HG02798 (cell line): Measurements from ENCODE around the gene GSTCD.
"Not testable (repeated sequence)": the region's sequence is repeated elsewhere in the genome, so short reads cannot be mapped to it uniquely, and the experiment has no call there.

Experiments used
- ATAC-seq: cut with Tn5 transposase; IDR thresholded peaks from one replicate; pipeline ENCODE4 v1.9.1; 2021; ENCODE audit warnings: mild to moderate bottlenecking; ENCODE audit not compliant: unreplicated experiment, poor library complexity

The GSTCD gene

GRCh38 chr4:105797225-105797624, 88.6 kb downstream of the GSTCD start:
- ATAC-seq, result no peak

- ATAC-seq, result no peak
Observed at GRCh38 chr4:105805501-105806120, 97.0 kb downstream of the GSTCD start.

GRCh38 chr4:105807496-105807895, 98.9 kb downstream of the GSTCD start:
- ATAC-seq, result no peak

GRCh38 chr4:105808030-105808749, 99.6 kb downstream of the GSTCD start:
- ATAC-seq, result no peak

- no peak for ATAC-seq
Observed at GRCh38 chr4:105808750-105809041, 100.1 kb downstream of the GSTCD start.

GRCh38 chr4:105815701-105816100, 107.1 kb downstream of the GSTCD start:
- no peak for ATAC-seq

- no peak for ATAC-seq
Observed at GRCh38 chr4:105822061-105822460, 113.5 kb downstream of the GSTCD start.

GRCh38 chr4:105828074-105828473, 119.5 kb downstream of the GSTCD start:
- ATAC-seq, result no peak

GRCh38 chr4:105831189-105831588, 122.6 kb downstream of the GSTCD start:
- ATAC-seq, result no peak

- no peak for ATAC-seq
Observed at GRCh38 chr4:105835177-105835576, 126.6 kb downstream of the GSTCD start.

GRCh38 chr4:105836537-105836936, 128.0 kb downstream of the GSTCD start:
- ATAC-seq, result no peak

GRCh38 chr4:105837037-105837436, 128.5 kb downstream of the GSTCD start:
- ATAC-seq, result no peak

GRCh38 chr4:105838082-105838481, 129.5 kb downstream of the GSTCD start:
- no peak for ATAC-seq

GRCh38 chr4:105840426-105841174, 132.0 kb downstream of the GSTCD start:
- ATAC-seq, result no peak

- no peak for ATAC-seq
Observed at GRCh38 chr4:105843941-105844340, 135.4 kb downstream of the GSTCD start.

- ATAC-seq, result no peak
Observed at GRCh38 chr4:105845559-105845958, 137.0 kb downstream of the GSTCD start.

GRCh38 chr4:105848359-105848758, 139.8 kb downstream of the GSTCD start:
- not testable (repeated sequence) for ATAC-seq

- no peak for ATAC-seq
Observed at GRCh38 chr4:105851196-105851595, 142.6 kb downstream of the GSTCD start.

- ATAC-seq, result not testable (repeated sequence)
Observed at GRCh38 chr4:105852230-105852629, 143.6 kb downstream of the GSTCD start.

- ATAC-seq, result peak; percentile 89
Observed at GRCh38 chr4:105858466-105859040, 150.0 kb downstream of the GSTCD start.

- no peak for ATAC-seq
Observed at GRCh38 chr4:105859233-105859632, 150.6 kb downstream of the GSTCD start.
